GM18498 (cell line): ENCODE data around the gene HEMGN.
"Not testable (repeated sequence)": the region's sequence is repeated elsewhere in the genome, so short reads cannot be mapped to it uniquely, and the experiment has no call there.

Source experiments
- ATAC-seq: cut with Tn5 transposase; IDR thresholded peaks from one replicate; pipeline ENCODE4 v1.9.1; 2021; ENCODE audit warnings: mild to moderate bottlenecking, moderate library complexity; ENCODE audit not compliant: unreplicated experiment

The HEMGN gene

DNA sequence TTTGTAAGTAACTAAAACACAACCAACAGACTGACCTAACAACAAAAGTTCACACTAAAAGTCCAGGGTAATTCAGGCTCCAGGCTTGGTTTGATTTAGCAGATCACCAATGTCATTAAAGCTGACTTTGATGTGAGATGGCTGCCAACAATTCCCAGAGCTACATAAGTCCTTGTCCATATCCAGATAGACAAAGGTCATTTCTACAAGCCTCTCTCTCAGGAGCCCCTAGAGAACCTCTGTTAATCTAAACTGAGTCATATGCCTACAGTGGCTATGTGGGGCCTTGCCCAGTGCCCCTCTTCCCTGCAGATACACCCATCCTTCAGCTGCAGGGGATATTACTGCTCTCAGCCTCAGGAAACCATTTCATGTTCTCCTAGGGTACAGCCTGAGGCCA is 26.9 kb upstream of the HEMGN start:
- ATAC-seq, result no peak

DNA sequence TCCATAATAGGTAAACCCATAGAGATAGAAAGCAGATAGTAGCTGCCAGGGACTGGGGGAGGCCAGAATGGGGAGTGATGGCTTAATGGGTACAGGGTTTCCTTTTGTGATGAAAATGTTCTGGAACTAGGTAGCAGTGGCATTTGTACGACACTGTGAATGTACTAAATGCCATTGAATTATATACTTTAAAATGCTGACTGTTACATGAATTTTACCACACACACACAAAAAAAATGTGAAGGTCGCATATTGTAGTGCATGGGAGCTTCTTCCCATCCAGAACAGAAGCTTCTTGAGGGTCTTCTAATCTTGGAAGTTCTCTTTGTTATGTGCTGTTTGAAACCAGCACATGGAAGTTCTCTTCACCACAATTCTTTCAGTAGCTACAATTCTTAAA is 25.3 kb upstream of the HEMGN start:
- ATAC-seq, result no peak

DNA sequence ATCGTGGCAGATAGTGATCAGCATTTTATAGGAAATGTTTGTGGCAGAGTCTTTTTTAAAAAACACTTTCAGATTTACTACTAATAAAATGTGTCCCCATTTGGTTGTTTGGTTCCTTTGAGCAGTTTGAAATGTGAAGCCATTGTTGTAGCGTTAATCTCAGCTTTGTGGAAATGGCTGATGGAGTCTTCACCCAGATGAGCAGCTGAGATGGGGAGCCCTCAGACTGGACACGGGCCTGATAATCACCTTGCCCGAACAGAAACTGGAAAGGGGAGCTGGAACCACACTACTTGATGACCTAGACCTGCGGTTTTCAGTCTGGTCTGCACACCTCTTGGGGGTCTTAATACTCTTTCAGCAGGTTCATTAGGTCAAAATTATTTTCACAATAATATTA is 24.6 kb upstream of the HEMGN start:
- ATAC-seq, result no peak

DNA sequence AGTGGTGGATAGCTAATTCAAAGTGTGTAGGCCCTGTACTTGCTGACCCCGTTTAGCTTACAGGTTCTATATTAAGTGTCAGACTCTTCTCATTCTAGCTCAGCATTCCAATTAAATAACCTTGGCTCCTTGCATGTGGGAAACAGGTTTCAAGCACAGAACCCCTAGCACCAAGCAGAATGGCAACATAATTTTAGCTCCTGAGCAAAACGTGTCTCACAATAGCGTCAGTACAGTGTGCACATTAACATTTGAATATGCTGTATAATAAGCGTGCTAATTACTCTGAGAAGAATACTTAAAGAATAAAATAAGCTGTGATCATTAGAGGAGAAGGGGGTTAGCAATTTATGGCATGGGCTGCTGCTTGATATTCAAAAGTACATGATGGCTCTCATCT is 24.2 kb upstream of the HEMGN start:
- no peak for ATAC-seq

DNA sequence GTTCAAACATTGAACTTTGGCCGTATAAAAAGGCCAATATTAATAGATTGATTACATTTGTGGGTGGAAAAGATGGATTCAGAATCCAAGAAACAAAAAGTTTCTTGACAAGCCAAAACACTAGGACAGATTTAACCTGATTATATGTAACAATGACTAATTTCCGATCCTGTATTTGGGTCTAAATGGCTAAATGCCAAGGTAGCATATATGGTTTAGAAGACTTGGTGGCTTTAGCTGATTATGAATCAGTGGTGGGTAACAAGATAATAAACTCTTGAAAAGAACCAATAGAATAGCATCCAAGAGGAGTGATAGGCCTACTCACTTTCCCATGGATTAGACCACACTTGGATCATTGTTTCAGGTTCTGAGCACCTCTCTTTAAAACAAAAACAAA is 23.4 kb upstream of the HEMGN start:
- ATAC-seq, result no peak

DNA sequence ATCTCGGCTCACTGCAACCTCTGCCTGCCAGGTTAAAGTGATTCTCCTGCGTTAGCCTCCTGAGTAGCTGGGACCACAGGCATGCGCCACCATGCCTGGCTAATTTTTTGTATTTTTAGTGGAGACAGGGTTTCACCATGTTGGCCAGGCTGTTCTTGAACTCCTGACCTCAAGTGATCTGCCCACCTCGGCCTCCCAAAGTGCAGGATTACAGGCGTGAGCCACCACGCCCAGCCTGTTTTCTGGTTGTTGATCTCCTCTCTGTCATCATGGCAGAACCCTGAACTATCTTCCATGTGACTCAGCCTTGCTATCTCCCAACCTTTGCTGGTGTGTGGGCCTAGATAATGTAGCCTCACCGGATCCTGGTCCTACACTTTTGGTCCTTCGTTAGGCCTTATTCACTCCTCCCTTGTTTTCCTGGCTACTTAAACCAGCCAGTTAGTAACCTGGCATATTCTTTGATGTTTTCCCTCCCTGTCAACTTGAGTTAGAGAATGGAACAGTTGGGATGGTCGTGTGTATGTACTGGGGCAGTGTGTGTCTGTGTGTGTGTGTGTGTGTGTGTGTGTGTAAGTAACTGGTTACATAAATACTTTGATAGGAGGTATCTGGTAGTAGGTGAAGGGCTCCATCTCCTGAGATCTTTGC is 22.8 kb upstream of the HEMGN start:
- not testable (repeated sequence) for ATAC-seq

DNA sequence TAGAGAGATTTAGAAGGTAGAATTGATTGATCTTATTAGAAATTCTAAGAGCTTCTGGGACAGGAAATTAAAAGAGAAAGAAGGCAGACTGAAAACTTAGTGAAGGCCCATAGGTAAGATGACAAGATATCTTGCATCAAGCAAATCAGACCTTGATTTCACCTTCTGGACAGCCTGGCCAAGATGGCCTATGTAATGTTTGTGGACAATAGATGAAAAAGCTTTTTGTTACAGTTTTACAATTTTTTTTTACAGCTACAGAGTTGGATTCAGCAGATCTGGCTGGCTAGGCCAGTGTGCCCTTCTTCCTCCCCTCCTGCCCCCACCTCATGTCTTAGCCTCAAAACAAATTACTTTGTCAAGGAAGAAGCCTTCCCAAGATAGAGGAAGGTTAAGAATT is 21.6 kb upstream of the HEMGN start:
- no peak for ATAC-seq

DNA sequence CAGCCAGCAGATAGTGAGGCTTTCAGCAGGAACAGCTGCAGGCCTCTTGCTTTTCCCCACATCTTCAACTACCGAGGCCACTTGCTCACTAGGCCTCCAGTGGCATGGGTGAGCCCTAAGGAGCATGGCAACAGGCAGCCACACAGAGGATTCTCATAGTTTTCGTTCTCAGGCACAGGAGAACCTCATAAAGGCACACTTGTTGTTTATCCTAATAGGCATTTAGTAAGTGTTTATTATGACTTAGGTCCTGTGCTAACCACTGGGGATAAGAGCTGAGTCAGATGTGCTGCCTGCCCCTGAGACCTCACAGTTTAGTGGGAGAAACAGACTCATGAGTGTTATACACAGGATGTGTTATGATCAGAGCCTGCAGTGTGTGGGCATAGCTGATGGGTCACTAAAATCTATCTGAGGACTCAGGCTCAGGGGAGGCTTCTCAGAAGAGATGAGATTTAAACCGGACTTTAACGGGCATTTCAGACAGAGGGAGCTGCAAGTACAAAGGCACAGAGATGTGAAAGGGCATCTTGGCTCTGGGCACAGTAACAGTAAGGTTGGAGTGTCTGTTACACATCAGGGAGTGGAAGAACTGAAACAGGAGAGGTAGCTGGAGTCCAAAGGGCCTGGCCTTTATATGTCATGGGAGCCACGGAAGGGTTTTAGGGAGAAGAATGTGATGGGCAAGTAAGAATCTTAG is 21.0 kb upstream of the HEMGN start:
- ATAC-seq, result no peak

DNA sequence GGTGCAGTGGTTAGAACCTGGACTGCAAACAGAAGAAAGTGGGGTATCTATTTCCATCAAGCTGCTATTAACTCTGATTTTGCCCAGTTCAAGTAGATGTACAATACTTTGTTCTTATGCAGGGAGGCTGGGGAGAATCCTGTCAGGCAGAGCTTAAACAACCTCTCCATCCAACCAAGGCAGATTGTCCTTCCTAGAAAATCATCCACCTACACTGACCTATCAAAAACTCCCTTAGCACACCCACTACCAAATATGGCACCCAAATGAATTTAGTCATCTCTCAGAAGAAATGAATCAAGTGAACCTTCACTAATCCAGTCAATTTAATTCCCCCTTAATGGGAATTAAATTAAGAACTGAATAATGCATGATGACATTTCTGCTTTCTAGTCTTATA is 18.4 kb upstream of the HEMGN start:
- no peak for ATAC-seq

DNA sequence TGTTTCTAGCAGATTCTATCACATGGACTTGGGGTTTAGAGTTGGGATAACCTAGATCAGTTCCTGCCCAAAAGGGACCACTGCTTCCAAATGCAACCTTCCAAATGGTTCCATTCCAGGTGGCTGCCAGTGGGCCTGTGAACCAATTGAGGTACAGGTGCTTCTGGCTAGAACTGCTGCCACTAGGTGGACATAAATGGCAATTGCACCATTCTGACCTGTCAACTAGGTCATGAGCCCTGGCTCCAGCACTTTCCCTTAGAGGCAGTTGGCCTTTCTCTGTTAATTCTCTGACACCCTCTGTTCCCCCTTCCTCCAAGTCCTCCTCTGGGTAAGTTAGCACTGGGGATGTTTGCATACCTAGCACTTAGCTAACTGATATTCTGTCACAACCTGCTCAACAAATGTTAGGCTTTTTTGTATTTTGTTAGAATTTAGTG is 16.6 kb upstream of the HEMGN start:
- ATAC-seq, result peak; percentile 74

DNA sequence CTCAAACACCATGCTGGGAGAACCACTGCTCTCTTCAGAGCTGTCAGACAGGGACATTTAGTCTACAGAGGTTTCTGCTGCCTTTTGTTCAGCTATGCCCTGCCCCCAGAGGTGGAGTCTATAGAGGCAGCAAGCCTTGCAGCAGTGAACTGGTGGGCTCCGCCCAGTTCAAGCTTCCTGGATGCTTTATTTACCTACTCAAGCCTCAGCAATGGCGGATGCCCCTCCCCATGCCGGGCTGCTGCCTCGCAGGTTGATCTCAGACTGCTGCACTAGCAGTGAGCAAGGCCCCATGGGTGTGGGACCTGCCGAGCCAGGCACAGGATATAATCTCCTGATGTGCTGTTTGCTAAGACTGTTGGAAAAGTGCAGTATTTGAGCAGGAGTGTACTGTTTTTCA is 12.9 kb upstream of the HEMGN start:
- ATAC-seq, result not testable (repeated sequence)

DNA sequence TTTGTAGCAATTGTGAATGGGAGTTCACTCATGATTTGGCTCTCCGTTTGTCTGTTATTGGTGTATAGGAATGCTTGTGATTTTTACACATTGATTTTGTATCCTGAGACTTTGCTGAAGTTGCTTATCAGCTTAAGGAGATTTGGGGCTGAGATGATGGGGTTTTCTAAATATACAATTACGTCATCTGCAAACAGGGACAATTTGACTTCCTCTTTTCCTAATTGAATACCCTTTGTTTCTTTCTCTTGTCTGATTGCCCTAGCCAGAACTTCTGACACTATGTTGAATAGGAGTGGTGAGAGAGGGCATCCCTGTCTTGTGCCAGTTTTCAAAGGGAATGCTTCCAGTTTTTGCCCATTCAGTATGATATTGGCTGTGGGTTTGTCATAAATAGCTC is 9.1 kb upstream of the HEMGN start:
- not testable (repeated sequence) for ATAC-seq

DNA sequence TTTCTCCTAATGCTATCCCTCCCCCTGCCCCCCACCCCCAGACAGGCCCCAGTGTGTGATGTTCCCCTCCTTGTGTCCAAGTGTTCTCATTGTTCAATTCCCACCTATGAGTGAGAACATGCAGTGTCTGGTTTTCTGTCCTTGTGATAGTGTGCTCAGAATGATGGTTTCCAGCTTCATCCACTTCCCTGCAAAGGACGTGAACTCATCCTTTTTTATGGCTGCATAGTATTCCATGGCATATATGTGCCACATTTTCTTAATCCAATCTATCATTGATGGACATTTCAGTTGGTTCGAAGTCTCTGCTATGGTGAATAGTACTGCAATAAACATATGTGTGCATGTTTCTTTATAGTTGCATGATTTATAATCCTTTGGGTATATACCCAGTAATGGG is 7.5 kb upstream of the HEMGN start:
- ATAC-seq, result not testable (repeated sequence)

DNA sequence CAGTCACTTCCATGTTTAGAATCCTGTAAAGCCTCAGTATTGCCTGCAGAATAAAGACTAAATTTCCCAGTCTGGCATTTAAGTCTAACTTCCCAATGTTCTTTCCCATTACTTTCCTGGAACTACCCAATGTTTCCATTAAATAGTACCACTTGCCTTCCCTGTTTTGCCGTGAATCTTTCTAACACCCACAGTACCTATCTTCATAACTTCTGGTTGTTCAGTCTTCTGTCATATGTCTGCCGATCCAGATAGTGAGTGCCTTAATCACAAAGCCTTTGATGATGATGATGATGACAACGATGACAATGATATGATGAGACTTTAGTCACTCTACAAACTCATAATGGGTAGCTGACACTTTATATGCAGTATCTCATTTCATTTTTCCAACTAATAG is 6.6 kb upstream of the HEMGN start:
- ATAC-seq, result no peak

DNA sequence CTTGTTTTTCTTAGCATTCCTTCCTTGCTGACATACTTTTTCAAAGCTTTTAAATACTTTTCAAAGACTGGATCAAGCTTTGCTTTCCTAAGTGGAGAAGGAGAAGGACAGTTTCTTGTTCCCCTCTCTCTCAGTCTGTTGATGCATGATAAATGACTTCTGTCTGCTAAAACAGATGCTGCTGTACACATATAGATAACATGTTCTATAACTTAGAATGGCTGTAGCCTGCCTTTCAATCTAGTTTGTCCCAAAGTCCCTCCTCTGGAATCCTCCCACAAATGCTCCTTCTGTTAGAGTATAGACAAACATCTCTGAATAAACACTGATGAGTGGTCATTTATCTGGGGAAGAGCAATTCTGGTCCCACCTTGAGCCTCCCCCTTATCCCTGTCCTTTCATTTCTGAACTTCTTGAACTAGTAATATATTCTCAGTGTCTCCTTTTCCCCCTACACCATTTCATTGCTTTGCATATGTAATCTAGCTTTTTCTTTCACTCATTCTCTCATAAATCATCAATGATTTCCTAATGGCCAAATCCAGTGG is 5.4 kb upstream of the HEMGN start:
- no peak for ATAC-seq

DNA sequence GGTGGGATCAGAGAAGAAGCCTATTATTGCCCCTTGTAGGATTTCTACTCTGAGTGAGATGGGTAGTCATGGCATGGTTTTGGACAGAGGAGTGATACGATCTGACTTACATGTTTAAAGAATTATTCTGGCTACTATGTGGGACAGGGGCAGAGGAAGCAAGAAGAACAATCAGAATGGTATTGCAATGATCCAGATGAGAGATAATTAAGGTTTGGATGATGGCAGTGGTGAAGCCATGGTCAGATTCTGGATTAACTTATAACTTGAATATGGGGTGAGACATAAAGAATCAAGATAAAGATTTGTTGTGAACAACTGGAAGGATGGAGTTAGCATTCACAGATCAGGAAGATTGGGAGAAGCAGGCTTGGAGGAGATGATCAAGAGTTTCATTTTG is 3.4 kb upstream of the HEMGN start:
- no peak for ATAC-seq

DNA sequence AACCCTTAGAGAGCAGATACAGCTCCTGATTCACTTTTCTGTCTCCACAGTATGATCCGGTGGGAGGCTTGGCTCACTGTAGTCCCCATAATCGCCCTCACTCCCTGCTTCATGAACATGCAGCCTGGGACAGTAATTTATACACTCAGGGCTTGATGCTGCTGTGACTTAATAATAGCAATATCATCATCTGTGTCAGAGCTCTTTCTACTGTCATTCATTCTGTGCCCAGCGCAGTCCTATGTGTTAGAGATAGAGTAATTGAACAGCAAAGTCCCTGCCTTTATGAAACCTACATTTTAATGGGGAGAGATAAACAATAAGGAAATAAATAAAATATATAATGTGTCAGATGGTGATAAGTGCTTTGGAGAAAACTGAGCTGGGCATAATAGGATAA is 2.8 kb upstream of the HEMGN start:
- ATAC-seq, result no peak

DNA sequence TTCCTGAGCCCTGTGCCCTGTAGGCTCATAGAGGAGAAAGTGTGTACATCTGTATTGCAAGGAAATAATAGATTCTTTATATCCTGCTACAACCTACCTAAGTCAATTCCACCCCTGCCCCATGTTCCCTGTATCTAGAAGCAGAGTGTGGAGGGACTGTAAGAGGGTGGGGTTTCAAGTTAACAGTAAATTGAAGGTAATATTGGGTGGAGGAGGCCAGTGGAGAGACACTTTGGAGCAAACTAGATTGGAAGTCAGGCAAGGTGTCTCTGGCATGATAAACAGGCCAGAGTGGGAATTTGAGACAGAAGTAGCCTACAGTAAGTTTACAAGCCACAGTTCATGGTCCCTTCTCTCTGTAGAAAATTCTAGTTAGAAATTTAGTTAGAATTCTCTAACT is 2.3 kb upstream of the HEMGN start:
- ATAC-seq, result no peak

DNA sequence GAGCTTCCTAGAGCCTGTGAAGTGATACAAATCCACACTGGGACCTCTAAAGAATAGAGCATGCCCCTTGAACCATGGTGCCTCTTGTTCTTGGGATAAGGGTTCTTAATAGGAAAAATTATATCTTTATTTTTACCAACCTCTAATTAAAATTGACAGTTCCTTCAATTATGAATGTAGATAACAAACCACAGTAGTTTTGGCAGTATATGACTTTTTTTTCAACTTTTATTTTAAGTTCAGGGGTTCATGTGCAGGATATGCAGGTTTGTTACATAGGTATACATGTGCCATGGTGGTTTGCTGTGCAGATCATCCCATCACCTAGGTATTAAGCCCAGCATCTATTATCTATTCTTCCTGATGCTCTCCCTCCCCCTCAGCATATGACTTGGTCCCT is 974 bp downstream of the HEMGN start:
- no peak for ATAC-seq

DNA sequence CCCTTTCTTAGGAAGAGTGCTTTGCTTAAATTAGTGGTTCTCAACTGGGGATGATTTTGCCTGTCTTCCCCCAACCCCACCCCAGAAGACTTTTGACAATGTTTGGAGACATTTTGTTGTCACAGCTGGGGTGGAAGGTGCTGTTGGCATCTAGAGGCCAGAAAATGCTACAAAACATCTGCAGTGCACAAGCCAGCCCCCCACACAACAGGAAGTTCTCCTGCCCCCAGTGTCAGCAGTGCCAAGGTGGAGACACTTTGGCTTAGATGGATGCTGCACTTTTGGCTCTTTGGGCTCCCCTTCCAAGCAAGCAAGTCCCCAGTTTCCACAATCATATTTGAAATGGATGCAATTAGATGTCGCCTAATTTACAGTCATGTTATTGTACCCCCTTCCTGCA is 2.7 kb downstream of the HEMGN start:
- ATAC-seq, result no peak

DNA sequence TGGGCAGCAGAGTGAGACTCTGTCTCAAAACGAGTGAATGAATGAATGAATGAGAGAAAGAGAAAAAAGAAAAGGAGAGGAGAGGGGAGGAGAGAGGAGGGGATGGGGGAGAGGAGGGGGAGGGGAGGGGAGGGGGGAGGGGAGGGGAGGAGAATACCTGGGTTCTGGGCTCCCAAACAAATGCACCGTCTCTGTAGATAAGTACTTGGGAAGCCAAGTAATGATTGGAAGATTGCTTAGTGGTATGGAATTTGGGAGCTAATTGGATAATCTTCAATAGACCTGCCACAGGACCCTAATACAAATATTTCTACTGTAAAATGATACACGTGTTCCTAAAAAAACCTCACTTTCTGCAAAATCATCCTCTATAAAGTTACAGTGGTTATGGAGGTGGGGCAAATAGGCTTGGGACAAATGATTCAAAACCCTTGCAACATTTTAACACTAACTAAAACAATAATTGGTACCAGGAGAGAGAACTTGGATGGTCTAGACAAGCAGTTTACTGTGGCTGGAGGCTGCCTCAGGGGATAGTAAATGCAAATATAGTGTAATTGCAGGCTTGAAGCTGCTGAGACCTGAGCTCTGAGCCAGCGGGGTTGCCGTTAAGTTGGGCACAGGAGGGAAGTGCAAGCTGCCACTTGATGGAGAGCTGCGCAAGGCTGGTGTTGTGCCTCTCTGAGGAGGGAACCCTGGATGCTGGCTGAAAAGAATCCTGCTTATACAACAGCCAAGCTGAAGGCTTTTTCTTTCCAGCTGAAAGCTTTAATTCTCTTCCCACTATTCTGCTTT is 3.5 kb downstream of the HEMGN start:
- no peak for ATAC-seq
